Measurements from ENCODE around the gene MAST2. TPM values are rescaled to one million over a fixed set of nuclear protein-coding genes. Genes with fewer than 3 reads are reported as not detected.

The MAST2 gene
- total RNA-seq, 1 donor: 24.2 TPM

DNA sequence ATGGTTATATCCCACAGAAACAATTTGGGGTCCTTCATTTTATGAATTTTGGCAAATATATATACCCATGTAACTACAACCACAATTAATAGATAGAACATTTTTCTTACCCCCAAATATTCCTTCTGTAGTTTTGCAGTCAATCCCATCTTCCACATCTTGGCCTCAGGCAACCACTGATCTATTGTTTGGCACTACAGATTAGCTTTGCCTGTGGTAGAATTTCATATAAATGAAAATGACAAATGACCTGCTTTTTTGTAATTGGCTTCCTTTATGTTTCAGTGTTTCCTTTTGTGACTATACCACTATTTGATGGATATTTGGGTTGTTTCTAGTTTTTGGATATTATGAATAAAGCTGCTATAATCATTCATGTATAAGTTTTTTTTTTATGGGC is 91.5 kb downstream of the MAST2 start:
- Histone ChIP-seq H3K27ac (ENCODE audit: low read depth, low read length) (no peak overlapping the region), H3K4me1 (ENCODE audit: insufficient read depth, low read length) (peaks cover 17% of the 10 kb centered on the region), H2AFZ (ENCODE audit: low read length) (no peak overlapping the region), H3K27me3 (ENCODE audit: insufficient read depth, low read length) (no peaks in the 10 kb centered on the region), H3K36me3 (ENCODE audit: insufficient read depth, low read length) (no peaks in the 10 kb centered on the region), H3K79me2 (ENCODE audit: insufficient read depth, low read length) (peaks cover 16% of the 10 kb centered on the region), H3K4me3 (ENCODE audit: insufficient read depth, low read length) (no peak overlapping the region), H4K20me1 (ENCODE audit: insufficient read depth, low read length) (no peaks in the 10 kb centered on the region), H3K4me2 (ENCODE audit: insufficient read depth, low read length) (no peak overlapping the region), H3K9me3 (ENCODE audit: low read depth, low read length) (no peaks in the 10 kb centered on the region)
- TF ChIP-seq, protein P1, sequence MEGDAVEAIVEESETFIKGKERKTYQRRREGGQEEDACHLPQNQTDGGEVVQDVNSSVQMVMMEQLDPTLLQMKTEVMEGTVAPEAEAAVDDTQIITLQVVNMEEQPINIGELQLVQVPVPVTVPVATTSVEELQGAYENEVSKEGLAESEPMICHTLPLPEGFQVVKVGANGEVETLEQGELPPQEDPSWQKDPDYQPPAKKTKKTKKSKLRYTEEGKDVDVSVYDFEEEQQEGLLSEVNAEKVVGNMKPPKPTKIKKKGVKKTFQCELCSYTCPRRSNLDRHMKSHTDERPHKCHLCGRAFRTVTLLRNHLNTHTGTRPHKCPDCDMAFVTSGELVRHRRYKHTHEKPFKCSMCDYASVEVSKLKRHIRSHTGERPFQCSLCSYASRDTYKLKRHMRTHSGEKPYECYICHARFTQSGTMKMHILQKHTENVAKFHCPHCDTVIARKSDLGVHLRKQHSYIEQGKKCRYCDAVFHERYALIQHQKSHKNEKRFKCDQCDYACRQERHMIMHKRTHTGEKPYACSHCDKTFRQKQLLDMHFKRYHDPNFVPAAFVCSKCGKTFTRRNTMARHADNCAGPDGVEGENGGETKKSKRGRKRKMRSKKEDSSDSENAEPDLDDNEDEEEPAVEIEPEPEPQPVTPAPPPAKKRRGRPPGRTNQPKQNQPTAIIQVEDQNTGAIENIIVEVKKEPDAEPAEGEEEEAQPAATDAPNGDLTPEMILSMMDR (IDR thresholded peaks at IDR 0.05; ENCODE audit: extremely low read depth, low read depth, low read length): no peak
- DNase-seq (ENCODE audit: insufficient read length, low spot score, missing footprints): no peak

DNA sequence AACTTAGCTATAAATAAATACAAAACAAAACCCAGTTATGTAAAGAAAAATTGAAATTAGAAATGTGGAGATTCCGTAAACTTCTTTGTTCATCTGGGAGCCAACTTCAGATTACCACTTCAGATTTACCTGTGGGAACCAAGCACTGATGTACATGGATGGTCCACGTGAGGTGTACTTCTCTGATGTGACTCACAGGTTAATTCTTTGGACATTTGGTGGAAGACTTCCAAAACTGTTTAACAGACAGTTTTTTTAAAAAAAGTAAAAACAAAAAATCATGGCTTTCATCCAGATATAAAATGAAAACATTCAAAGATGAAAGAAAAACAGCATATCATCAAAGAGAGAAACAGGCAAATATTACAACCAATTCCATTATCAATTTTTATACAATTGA is 92.0 kb downstream of the MAST2 start:
- Histone ChIP-seq H3K79me2 (ENCODE audit: insufficient read depth, low read length) (peaks cover 11% of the 10 kb centered on the region), H4K20me1 (ENCODE audit: insufficient read depth, low read length) (no peaks in the 10 kb centered on the region), H3K27me3 (ENCODE audit: insufficient read depth, low read length) (no peaks in the 10 kb centered on the region), H3K27ac (ENCODE audit: low read depth, low read length) (no peak overlapping the region), H3K9me3 (ENCODE audit: low read depth, low read length) (no peaks in the 10 kb centered on the region), H3K4me1 (ENCODE audit: insufficient read depth, low read length) (peaks cover 17% of the 10 kb centered on the region), H3K4me3 (ENCODE audit: insufficient read depth, low read length) (no peak overlapping the region), H3K36me3 (ENCODE audit: insufficient read depth, low read length) (no peaks in the 10 kb centered on the region), H3K4me2 (ENCODE audit: insufficient read depth, low read length) (no peak overlapping the region), H2AFZ (ENCODE audit: low read length) (no peak overlapping the region)
- DNase-seq (ENCODE audit: insufficient read length, low spot score, missing footprints): no peak
- TF ChIP-seq, protein P1 (IDR thresholded peaks at IDR 0.05; ENCODE audit: extremely low read depth, low read depth, low read length): no peak

DNA sequence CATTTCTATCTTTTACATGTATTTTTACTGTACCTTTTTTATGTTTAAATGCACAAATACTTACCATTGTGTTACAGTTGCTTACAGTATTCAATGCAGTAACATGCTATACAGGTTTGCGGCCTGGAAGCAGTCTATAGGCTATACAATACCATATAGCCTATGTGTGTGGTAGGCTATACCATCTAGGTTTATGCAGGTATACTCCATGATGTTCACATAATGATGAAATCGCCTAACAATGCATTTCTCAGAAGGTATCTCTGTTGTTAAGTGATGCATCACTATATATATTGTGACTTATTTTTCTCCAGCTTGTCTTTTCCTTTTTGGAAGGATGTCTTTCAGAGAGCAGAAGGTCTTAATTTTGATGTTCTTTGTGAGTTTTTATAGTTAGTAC is 103.5 kb downstream of the MAST2 start:
- H3K9me3 ChIP-seq (ENCODE audit: low read depth, low read length): no peaks in the 10 kb centered on the region
- H4K20me1 ChIP-seq (ENCODE audit: insufficient read depth, low read length): no peaks in the 10 kb centered on the region
- no peaks in the 10 kb centered on the region for H3K27me3 ChIP-seq (ENCODE audit: insufficient read depth, low read length)
- H2AFZ ChIP-seq (ENCODE audit: low read length): no peak overlapping the region
- no peaks in the 10 kb centered on the region for H3K36me3 ChIP-seq (ENCODE audit: insufficient read depth, low read length)
- no peak for DNase-seq (ENCODE audit: insufficient read length, low spot score, missing footprints)
- no peak overlapping the region for H3K4me3 ChIP-seq (ENCODE audit: insufficient read depth, low read length)
- no peak overlapping the region for H3K27ac ChIP-seq (ENCODE audit: low read depth, low read length)
- H3K4me2 ChIP-seq (ENCODE audit: insufficient read depth, low read length): no peak overlapping the region
- TF ChIP-seq, protein P1 (IDR thresholded peaks at IDR 0.05; ENCODE audit: extremely low read depth, low read depth, low read length): no peak
- H3K79me2 ChIP-seq (ENCODE audit: insufficient read depth, low read length): peaks cover 40% of the 10 kb centered on the region
- H3K4me1 ChIP-seq (ENCODE audit: insufficient read depth, low read length): no peaks in the 10 kb centered on the region

DNA sequence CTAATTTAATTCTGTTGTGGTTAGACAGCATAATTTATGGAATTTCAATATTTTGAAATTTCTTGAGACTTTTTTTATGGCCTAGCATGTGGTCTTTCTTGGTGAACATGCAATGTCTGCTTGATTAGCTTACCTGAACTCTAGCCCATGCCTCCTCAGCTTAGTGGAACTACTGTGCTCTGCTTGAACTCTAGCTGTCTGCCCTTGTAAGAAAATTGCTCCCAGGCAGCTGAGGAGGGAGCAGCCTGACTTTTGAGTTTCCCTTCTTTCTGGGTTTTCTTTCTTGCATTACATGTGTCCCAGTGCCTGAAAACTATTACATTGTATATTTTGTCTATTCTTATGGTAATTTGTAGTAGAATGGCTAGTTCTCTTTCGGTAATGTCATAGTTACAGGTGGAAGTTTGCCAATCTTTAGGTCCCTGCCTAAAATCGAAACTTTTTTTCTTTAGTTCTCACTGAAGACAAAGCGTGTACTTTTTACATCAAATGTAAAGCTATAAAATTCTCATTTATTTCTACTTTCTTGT is 105.3 kb downstream of the MAST2 start:
- H3K9me3 ChIP-seq (ENCODE audit: low read depth, low read length): no peaks in the 10 kb centered on the region
- peaks cover 27% of the 10 kb centered on the region for H3K79me2 ChIP-seq (ENCODE audit: insufficient read depth, low read length)
- no peaks in the 10 kb centered on the region for H3K27me3 ChIP-seq (ENCODE audit: insufficient read depth, low read length)

More for the DNA sequence above, 105.3 kb downstream of the MAST2 start:
- Histone ChIP-seq H3K4me3 (ENCODE audit: insufficient read depth, low read length) (no peak overlapping the region), H3K36me3 (ENCODE audit: insufficient read depth, low read length) (no peaks in the 10 kb centered on the region), H3K27ac (ENCODE audit: low read depth, low read length) (no peak overlapping the region), H3K4me1 (ENCODE audit: insufficient read depth, low read length) (peaks cover 12% of the 10 kb centered on the region), H4K20me1 (ENCODE audit: insufficient read depth, low read length) (no peaks in the 10 kb centered on the region), H3K4me2 (ENCODE audit: insufficient read depth, low read length) (no peak overlapping the region), H2AFZ (ENCODE audit: low read length) (no peak overlapping the region)
- DNase-seq (ENCODE audit: insufficient read length, low spot score, missing footprints): no peak
- TF ChIP-seq, protein P1 (IDR thresholded peaks at IDR 0.05; ENCODE audit: extremely low read depth, low read depth, low read length): no peak
